ENCODE results near the gene TUBAL3. TPM values are rescaled to one million over a fixed set of nuclear protein-coding genes. Genes with fewer than 3 reads are reported as not detected.

The TUBAL3 gene
- total RNA-seq, 1 experiment from 2014 or later: not detected

GRCh38 chr10:5390607-5391205 lies 13.9 kb downstream of the TUBAL3 start:
- no peaks in the 10 kb centered on the region for H3K27me3 Mint-ChIP-seq (ENCODE audit: low read depth)
- Histone ChIP-seq H3K14ac (ENCODE audit: insufficient read depth, low read length) (no peak overlapping the region), H4K5ac (ENCODE audit: insufficient read length, low read depth, low read length) (no peak overlapping the region), H3K27ac (ENCODE audit: insufficient read length, low read depth, low read length) (no peak overlapping the region), H3K56ac (ENCODE audit: insufficient read length, low read depth, low read length) (no peak overlapping the region), H3K23me2 (ENCODE audit: insufficient read length, low read depth, low read length, poor library complexity, severe bottlenecking) (no peaks in the 10 kb centered on the region), H2BK5ac (ENCODE audit: insufficient read length, low read length) (no peak overlapping the region), H4K91ac (ENCODE audit: insufficient read length, low read depth, low read length) (no peak overlapping the region), H3K4me2 (ENCODE audit: insufficient read depth, insufficient read length, low read length) (no peak overlapping the region), H2AFZ (ENCODE audit: low read length) (no peak overlapping the region), H3K18ac (ENCODE audit: insufficient read length, low read depth, low read length) (no peak overlapping the region), H4K8ac (replicated peaks; ENCODE audit: insufficient read length, low read depth, low read length) (no peak overlapping the region), H3K4ac (ENCODE audit: low read depth, low read length) (no peak overlapping the region), H3K27me3 (ENCODE audit: insufficient read depth, low read length) (no peaks in the 10 kb centered on the region), H3K9me3 (ENCODE audit: control insufficient read depth, low read depth, low read length) (peaks cover 13% of the 10 kb centered on the region), H3K4me1 (ENCODE audit: insufficient read depth, low read length) (no peaks in the 10 kb centered on the region), H4K20me1 (ENCODE audit: control insufficient read depth, insufficient read depth, insufficient read length) (no peaks in the 10 kb centered on the region), H3K79me1 (ENCODE audit: insufficient read depth, low read depth, low read length, poor library complexity, severe bottlenecking) (no peaks in the 10 kb centered on the region), H2AK5ac (ENCODE audit: insufficient read length, low read length) (no peak overlapping the region), H2BK120ac (ENCODE audit: low read depth, low read length, poor library complexity, severe bottlenecking) (no peak overlapping the region), H2BK12ac (ENCODE audit: insufficient read length, low read depth, low read length) (no peak overlapping the region), H3T11ph (ENCODE audit: low read length) (no peak overlapping the region), H2BK20ac (ENCODE audit: low read depth, low read length, poor library complexity, severe bottlenecking) (no peak overlapping the region), H3K23ac (ENCODE audit: insufficient read length, low read depth, low read length) (no peak overlapping the region), H2BK15ac (ENCODE audit: low read depth, low read length) (no peak overlapping the region), H3K9ac (ENCODE audit: extremely low read depth, insufficient read length, low read length) (no peak overlapping the region), H3K79me2 (ENCODE audit: insufficient read depth, low read length) (no peaks in the 10 kb centered on the region)
- peaks cover 56 to 62% of the 10 kb centered on the region in 2 experiments for H3K9me3 Mint-ChIP-seq
- no peak for TF ChIP-seq CTCF (conservative IDR thresholded peaks at IDR 0.05)
- no peak for DNase-seq
- no peak overlapping the region for H3K27ac Mint-ChIP-seq
- no CpG with 5 or more reads among the region's 1 CpG for WGBS (ENCODE audit: extremely low coverage, insufficient read length, low lambda C conversion rate)
- H3K4me1 Mint-ChIP-seq: peaks cover 4% of the 10 kb centered on the region in 2 experiments
- H3K36me3 Mint-ChIP-seq (ENCODE audit: insufficient read depth in 1 of 3, low read depth in 3 of 3): peaks cover 14 to 38% (median 32%) of the 10 kb centered on the region in 3 experiments
- no peak overlapping the region for H3K4me3 Mint-ChIP-seq
